Immature natural killer cell (primary cell): ENCODE results near the gene CYP24A1. TPM values are rescaled to one million over a fixed set of nuclear protein-coding genes. Genes with fewer than 3 reads are reported as not detected.

ENCODE experiments used
- DNase-seq, 3 donors: peaks; one replicate each; pipeline ENCODE4 v3.0.0; 2022; ENCODE audit warnings: mixed read lengths in 1 of 3
- H3K27ac Mint-ChIP-seq, 6 donors: one replicate each; pipeline ENCODE4 v1.8.0; 2020; ENCODE audit warnings: mixed read lengths in 6 of 6, mild to moderate bottlenecking in 5 of 6, inconsistent platforms in 4 of 6, moderate library complexity in 3 of 6
- H3K27me3 Mint-ChIP-seq, 3 donors: one replicate each; pipeline ENCODE4 v1.8.0; 2020 to 2021; ENCODE audit warnings: low read depth in 3 of 3, mild to moderate bottlenecking in 3 of 3, mixed read lengths in 3 of 3, moderate library complexity in 3 of 3, inconsistent platforms in 1 of 3
- H3K36me3 Mint-ChIP-seq, 3 donors: one replicate each; pipeline ENCODE4 v1.8.0; 2020; ENCODE audit warnings: mixed read lengths in 3 of 3, inconsistent platforms in 2 of 3, mild to moderate bottlenecking in 2 of 3
- H3K4me1 Mint-ChIP-seq, 2 donors: one replicate each; pipeline ENCODE4 v1.8.0; 2020; ENCODE audit warnings: inconsistent platforms in 2 of 2, mild to moderate bottlenecking in 2 of 2, mixed read lengths in 2 of 2, moderate library complexity in 1 of 2
- H3K4me3 Mint-ChIP-seq, 5 donors: one replicate each; pipeline ENCODE4 v1.8.0; 2020; ENCODE audit warnings: mild to moderate bottlenecking in 5 of 5, mixed read lengths in 5 of 5, inconsistent platforms in 3 of 5, moderate library complexity in 3 of 5
- H3K9me3 Mint-ChIP-seq, 6 donors: one replicate each; pipeline ENCODE4 v1.8.0; 2020; ENCODE audit warnings: mild to moderate bottlenecking in 6 of 6, mixed read lengths in 6 of 6, inconsistent platforms in 4 of 6, moderate library complexity in 3 of 6
- polyA plus RNA-seq, 3 donors: library from polyadenylated mRNA; unstranded; fragments of 300-500 nt; fragmentation: Illumina TruSeq; gene quantifications; one replicate each; pipeline ENCODE4 v1.2.3, GENCODE V29; 2021

The CYP24A1 gene
- polyA plus RNA-seq, 3 donors from 2014 or later, result not detected

DNA sequence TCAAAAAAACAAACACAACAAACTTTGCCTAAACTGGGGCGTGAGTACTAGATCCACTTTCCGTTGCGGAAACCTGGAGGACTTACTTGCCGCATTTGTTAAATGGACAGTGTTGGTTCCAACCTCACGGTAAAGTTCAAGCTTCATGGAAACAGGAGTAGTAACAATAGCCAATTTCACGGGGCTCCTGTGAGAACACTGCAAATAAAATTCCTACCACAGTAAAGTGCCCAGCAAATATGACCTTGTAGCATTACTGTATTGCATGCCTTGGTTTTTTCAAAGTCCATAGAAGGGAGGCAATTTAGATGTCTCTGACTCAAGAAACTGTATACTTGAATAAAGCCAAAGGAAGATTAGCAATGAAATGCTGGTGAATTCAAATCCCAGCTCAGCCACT, 3.6 kb upstream of the CYP24A1 start:
- H3K27me3 Mint-ChIP-seq, result peaks cover 2 to 23% (median 10%) of the 10 kb centered on the region in 3 donors
- no peak for DNase-seq

DNA sequence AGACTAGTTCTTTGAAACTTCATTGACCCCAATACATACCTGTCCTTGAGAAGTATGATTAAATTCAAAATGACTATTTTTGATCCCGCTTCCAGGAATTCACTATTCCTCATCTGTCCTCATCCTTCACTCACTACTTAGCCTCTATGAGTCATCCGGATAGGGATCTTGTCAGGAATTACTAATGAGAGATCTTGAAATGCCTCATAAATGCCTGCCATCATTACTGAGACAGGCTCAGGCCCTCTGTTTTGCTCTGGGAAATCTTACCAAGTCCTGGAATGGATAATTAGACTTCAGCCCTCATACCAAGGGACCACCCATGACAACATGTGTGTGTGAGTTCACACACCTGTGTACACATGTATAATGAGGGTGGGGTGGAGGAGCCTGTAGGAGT, 2.8 kb upstream of the CYP24A1 start:
- Mint-ChIP-seq H3K27me3 (peaks cover 6 to 26% (median 10%) of the 10 kb centered on the region in 3 donors), H3K4me1 (peaks cover 5% of the 10 kb centered on the region in 2 donors), H3K4me3 (no peak overlapping the region), H3K9me3 (no peaks in the 10 kb centered on the region), H3K36me3 (no peaks in the 10 kb centered on the region), H3K27ac (no peak overlapping the region)
- DNase-seq, result no peak

More for the DNA sequence above, 3.6 kb upstream of the CYP24A1 start:
- no peaks in the 10 kb centered on the region for H3K36me3 Mint-ChIP-seq
- peaks cover 5% of the 10 kb centered on the region in 2 donors for H3K4me1 Mint-ChIP-seq
- no peak overlapping the region for H3K4me3 Mint-ChIP-seq
- no peaks in the 10 kb centered on the region for H3K9me3 Mint-ChIP-seq
- H3K27ac Mint-ChIP-seq, result no peak overlapping the region

DNA sequence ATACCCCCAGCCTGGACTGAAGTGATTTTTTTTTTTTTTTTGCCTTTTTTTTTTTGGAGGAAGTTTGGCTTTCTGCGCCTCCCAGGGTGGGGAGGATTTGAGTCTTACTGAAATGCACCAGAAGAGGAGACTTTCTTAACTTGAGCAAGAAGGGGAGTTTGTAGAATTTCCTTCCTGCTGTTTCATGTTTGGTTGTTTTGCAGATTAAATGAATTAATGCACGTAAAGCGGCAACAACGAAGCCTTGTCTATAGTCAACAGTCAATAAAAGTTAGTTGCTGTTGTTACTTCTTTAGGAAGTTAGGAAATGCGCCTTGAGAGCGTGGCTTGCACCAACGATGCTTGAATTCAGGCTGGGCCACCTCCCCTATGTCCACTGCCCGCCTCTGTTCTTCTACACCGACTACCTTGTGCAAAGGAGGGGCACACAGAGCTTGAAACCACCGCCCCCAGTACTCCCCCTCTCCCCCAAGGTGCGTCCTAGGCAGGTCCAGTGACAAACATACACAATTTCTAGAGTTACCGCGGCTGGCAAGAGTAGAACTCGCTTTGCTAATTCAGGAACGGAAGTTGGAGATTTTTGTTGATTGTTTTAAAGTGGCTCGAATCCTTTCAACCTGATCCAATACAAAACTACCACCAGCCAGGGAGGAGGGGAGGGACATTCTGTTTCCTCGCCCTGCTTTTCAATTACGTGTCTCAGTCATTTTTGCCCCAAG, 830 bp upstream of the CYP24A1 start:
- Mint-ChIP-seq H3K27me3 (peaks cover 9 to 36% (median 15%) of the 10 kb centered on the region in 3 donors), H3K4me3 (peak overlapping the region in 2 of 5 donors; percentile 22 to 24), H3K4me1 (peaks cover 5% of the 10 kb centered on the region in 2 donors), H3K9me3 (no peaks in the 10 kb centered on the region), H3K36me3 (no peaks in the 10 kb centered on the region), H3K27ac (no peak overlapping the region)
- no peak for DNase-seq

DNA sequence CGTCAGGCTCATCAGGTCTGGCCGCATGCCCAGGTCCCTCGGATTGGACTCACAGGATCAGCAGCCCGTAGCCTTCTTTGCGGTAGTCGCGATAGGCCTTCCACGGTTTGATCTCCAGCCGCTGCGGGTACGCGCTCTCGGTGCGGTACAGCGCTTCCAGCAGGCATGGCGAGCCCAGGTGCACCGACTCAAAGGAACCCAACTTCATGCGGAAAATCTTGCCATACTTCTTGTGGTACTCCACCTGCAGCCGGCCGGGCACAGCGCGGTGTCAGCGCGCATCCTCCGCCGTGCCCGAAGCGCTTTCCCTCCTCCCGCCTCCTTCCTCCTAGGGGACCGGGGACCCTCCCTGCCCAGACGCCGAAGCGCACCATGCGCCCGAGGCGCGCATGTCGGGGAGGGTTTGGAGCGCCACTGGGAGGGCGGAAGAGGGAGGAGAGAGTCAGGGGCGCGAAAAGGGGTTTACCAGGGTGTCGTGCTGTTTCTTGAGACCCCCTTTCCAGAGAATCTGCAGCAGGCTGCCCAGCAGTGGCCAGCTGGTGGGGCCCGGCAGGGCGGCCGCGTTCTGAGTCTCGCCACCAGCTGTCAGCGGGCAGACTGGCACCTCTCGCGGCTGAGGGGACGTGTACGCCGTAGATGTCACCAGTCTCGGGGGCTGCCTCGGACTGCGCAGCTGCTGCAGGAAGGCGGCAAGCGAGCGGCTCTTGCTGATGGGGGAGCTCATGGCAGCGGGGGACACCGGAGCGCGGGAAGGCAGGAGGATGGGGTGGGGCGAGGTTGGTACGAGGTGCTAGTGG, 732 bp downstream of the CYP24A1 start:
- no peak overlapping the region for H3K27ac Mint-ChIP-seq
- H3K4me3 Mint-ChIP-seq, result no peak overlapping the region
- H3K36me3 Mint-ChIP-seq, result no peaks in the 10 kb centered on the region
- peaks cover 9 to 36% (median 19%) of the 10 kb centered on the region in 3 donors for H3K27me3 Mint-ChIP-seq
- peaks cover 0 to 2% (median 0%) of the 10 kb centered on the region in 6 donors for H3K9me3 Mint-ChIP-seq
- H3K4me1 Mint-ChIP-seq, result peaks cover 5% of the 10 kb centered on the region in 2 donors
- no peak for DNase-seq

DNA sequence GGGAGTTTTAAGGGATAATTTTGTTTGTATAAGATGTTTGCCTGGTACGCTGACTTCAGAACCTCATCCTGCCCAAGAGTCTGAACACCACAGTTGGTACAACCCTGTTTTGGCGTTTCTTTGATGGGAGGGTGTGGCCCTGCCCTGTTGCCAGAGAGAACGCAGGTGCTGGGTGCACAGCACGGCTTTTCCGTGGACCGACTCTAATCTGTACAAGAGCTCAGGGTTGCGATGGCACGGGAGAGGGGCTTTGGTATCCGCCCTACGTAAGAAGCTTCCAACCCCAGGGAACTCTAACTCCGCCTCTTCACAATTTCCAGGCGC, 1.3 kb downstream of the CYP24A1 start:
- Mint-ChIP-seq H3K4me3 (no peak overlapping the region), H3K4me1 (peaks cover 5% of the 10 kb centered on the region in 2 donors), H3K27ac (no peak overlapping the region), H3K9me3 (peaks cover 0 to 2% (median 0%) of the 10 kb centered on the region in 6 donors), H3K36me3 (no peaks in the 10 kb centered on the region), H3K27me3 (peaks cover 9 to 36% (median 20%) of the 10 kb centered on the region in 3 donors)
- DNase-seq, result no peak

DNA sequence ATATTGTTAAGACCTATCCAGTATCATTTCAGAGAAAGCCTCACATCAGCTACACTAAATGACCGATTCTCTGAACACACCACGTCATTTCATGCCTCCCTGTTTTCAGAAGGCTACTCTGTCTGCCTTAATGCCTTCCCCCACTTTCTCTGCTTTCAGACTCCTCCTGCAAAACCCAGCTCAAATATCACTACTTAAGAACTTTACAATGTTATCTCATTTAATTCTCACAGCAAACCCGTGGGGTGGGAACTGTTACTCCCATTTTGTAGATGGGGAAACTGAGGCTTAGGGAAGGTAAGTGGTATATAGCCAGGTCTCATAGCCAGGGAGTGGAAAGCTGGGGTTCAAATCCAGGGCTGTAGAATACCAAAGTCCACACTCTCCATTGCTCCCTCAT, 2.8 kb downstream of the CYP24A1 start:
- no peak overlapping the region for H3K4me3 Mint-ChIP-seq
- peaks cover 5% of the 10 kb centered on the region in 2 donors for H3K4me1 Mint-ChIP-seq
- H3K36me3 Mint-ChIP-seq, result no peaks in the 10 kb centered on the region
- no peak for DNase-seq
- peaks cover 0 to 2% (median 0%) of the 10 kb centered on the region in 6 donors for H3K9me3 Mint-ChIP-seq
- no peak overlapping the region for H3K27ac Mint-ChIP-seq
- H3K27me3 Mint-ChIP-seq, result peaks cover 9 to 40% (median 24%) of the 10 kb centered on the region in 3 donors

DNA sequence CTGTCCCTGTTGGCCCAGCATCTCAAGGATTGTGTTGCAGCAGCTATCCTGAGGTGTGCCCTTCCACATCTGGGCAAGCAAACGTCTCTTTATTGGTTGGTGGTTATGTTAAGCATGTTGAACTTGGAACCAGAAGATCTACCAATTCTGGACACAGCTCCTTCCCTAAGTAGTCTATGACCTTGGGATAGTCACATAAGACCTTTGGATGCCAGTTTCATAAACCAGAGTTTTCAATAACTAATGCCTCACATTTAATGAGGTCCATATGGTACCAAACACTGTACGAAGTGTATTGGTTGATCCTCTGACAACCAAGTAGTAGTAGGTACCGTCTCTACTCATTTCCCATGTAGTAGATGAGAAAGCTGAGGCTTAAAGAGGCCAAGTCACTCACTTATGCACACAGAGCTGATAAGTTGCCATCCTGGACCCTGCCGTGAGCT, 3.7 kb downstream of the CYP24A1 start:
- no peak for DNase-seq
- Mint-ChIP-seq H3K4me1 (peaks cover 5% of the 10 kb centered on the region in 2 donors), H3K27ac (no peak overlapping the region), H3K4me3 (no peak overlapping the region), H3K36me3 (no peaks in the 10 kb centered on the region), H3K9me3 (peaks cover 0 to 2% (median 0%) of the 10 kb centered on the region in 6 donors), H3K27me3 (peaks cover 9 to 37% (median 24%) of the 10 kb centered on the region in 3 donors)

DNA sequence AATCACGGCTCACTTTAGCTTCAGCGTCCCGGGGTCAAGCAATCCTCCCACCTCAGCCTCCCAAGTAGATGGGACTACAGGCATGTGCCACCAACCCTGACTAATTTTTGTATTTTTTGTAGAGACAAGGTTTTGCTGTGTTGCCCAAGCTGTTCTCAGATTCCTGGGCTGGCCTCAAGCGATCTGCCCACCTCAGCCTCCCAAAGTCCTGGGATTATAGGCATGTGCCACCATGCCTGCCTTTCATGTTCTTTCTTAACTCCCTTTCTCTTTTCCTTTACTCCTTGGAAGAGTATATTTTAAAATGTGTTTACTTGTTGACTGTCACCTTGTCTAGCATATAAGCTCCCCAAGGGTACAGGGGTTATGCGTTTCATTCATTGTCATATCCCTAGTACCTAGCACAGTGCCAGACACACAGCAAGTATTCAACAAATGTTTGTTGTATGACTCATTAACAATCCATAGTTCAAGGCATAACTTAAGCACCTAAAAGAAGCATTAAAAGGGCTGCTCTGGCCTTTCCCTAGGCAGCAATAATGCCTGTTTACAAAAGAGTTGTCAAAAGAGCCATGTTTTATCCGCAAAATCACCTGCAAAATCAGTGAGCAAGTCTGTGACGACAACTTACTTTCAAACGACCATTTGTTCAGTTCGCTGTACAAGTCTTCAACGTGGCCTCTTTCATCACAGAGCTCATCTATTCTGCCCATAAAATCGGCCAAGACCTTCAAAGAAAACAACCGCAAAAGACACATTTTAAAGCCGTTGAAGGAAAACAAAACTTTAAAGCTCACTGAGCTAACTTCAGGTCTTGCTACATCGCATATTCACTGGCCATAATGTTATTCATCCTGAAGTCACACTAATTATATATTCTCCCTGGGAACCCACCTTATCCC, 4.6 kb downstream of the CYP24A1 start:
- H3K36me3 Mint-ChIP-seq, result no peaks in the 10 kb centered on the region
- no peak overlapping the region for H3K4me3 Mint-ChIP-seq
- peaks cover 0 to 1% of the 10 kb centered on the region in 2 donors for H3K4me1 Mint-ChIP-seq
- peaks cover 4 to 29% (median 24%) of the 10 kb centered on the region in 3 donors for H3K27me3 Mint-ChIP-seq
- DNase-seq, result no peak
- H3K27ac Mint-ChIP-seq, result no peak overlapping the region
- H3K9me3 Mint-ChIP-seq, result peaks cover 0 to 2% (median 0%) of the 10 kb centered on the region in 6 donors

DNA sequence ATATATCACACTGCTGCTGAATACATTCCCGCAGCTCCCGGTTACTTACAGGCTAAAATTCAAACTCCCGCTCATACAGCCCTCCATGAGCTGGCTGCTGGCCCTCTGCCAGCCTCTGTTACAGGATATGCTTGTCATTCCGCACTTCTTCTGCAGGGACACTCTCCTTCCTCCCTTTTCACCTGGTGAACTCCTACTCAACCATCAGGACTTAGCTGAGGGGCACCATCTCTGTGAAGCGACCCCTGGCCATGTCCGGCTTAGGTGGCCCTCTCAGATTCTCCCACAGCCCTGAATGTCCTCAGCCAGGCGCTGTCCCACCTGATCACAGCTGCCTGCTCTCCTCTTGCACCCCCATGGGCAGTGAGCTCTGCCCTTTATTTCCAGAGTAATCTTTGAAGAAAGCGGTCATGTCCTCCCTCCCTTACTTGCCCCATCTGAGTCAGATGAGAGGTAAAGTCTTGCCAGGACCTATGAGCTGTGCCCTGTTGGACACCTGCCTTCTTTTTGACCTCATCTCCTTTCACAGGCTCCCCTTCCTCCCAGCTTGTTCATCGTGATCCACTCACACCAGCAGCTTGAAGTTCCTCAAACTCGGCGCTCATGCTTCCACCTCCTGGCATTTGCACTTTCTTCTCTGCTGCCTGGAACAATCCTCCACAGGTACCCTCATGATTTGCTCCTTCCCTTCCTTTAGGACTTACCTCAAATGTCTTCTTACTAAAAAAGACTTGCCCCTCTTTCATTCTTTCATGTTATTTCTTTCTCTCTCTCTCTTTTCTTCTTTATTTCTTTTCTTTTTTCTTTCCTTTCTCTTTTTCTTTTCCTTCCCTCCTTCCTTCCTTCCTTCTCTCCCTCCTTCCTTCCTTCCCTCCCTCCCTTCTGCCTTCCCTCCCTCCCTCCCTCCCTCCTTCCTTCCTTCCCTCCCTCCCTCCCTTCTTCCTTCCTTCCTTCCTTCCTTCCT, 5.6 kb downstream of the CYP24A1 start:
- H3K4me3 Mint-ChIP-seq, result no peak overlapping the region
- no peak overlapping the region for H3K27ac Mint-ChIP-seq
- H3K36me3 Mint-ChIP-seq, result no peaks in the 10 kb centered on the region
- H3K4me1 Mint-ChIP-seq, result peaks cover 0 to 1% of the 10 kb centered on the region in 2 donors
- H3K9me3 Mint-ChIP-seq, result peaks cover 0 to 2% (median 0%) of the 10 kb centered on the region in 6 donors
- peaks cover 4 to 24% (median 24%) of the 10 kb centered on the region in 3 donors for H3K27me3 Mint-ChIP-seq
- DNase-seq, result no peak

DNA sequence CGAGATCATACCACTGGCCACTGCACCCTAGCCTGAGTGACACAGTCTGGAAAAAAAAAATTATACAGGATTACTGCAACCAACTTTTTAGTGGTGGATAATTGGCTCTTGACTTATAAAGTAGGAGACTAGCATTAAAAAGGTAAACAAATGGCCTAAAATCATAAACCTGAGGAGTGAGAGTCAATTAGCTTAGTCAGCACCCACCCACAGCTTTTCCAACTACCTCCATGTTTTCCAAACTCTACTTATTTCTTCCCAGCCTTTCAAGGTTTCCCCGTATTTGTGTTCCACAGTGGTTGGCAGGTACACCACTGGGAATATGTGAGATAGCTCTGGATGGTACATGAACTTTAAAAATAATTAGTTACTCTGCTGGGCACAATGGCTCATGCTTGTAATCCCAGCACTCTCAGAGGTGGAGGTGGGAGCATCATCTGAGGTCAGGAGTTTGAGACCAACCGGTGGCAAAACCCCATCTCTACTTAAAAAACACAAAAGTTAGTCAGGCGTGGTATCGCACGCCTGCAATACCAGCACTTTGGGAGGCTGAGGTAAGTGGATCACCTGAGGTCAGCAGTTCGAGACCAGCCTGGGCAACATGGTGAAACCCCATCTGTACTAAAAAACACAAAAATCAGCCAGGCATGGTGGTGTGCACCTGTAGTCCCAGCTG, 6.7 kb downstream of the CYP24A1 start:
- no peaks in the 10 kb centered on the region for H3K4me1 Mint-ChIP-seq
- no peaks in the 10 kb centered on the region for H3K36me3 Mint-ChIP-seq
- H3K4me3 Mint-ChIP-seq, result no peak overlapping the region

DNA sequence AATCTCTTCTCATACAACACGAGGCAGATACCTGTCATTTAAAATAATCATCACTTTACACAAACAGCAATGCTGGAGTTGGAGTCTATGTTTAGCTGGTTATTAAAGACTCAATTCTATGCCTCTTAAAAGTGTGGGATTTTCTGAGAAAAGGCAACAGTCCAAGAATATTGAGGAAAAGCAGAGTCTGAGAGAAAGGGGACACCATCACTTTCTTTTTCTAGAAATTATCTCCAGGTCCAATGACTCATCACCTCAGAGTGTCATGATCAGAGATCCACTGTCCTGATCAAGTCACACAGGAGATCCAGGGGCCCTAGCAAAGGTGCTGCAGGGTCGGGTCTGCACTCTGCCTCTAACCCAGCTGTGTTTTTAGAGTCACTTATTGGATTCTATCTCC, 8.0 kb downstream of the CYP24A1 start:
- no peak for DNase-seq
- Mint-ChIP-seq H3K27ac (no peak overlapping the region), H3K4me1 (no peaks in the 10 kb centered on the region), H3K27me3 (peaks cover 0 to 13% (median 13%) of the 10 kb centered on the region in 3 donors), H3K4me3 (no peak overlapping the region), H3K36me3 (no peaks in the 10 kb centered on the region), H3K9me3 (peaks cover 0 to 2% (median 0%) of the 10 kb centered on the region in 6 donors)

More for the DNA sequence above, 6.7 kb downstream of the CYP24A1 start:
- no peak for DNase-seq
- H3K9me3 Mint-ChIP-seq, result peaks cover 0 to 2% (median 0%) of the 10 kb centered on the region in 6 donors
- H3K27me3 Mint-ChIP-seq, result peaks cover 4 to 21% (median 18%) of the 10 kb centered on the region in 3 donors
- no peak overlapping the region for H3K27ac Mint-ChIP-seq

DNA sequence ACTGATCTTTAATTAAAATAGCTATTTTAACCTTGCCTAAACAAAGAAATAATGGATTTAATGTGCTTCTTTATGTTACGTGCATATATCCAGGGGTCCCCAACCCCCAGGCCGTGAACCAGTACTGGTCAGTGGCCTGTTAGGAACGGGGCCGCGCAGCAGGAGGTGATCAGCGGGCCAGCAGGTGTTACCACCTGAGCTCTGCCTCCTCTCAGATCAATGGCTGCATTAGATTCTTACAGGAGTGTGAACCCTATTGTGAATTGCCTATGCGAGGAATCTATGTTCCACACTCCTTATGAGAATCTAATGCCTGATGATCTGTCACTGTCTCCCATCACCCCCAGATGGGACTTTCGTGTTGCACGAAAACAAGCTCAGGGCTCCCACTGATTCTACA, 8.8 kb downstream of the CYP24A1 start:
- DNase-seq, result no peak
- H3K4me1 Mint-ChIP-seq, result no peaks in the 10 kb centered on the region
- H3K4me3 Mint-ChIP-seq, result no peak overlapping the region
- peaks cover 0 to 10% (median 7%) of the 10 kb centered on the region in 3 donors for H3K27me3 Mint-ChIP-seq
- H3K27ac Mint-ChIP-seq, result no peak overlapping the region
- H3K36me3 Mint-ChIP-seq, result no peaks in the 10 kb centered on the region
- H3K9me3 Mint-ChIP-seq, result peaks cover 0 to 2% (median 0%) of the 10 kb centered on the region in 6 donors
